Measurements from ENCODE around the gene FLII.
A peak's percentile ranks its signal among the peaks of the same experiment; 100 is the strongest.
"Not testable (repeated sequence)": the region's sequence is repeated elsewhere in the genome, so short reads cannot be mapped to it uniquely, and the experiment has no call there.

Gene FLII

GRCh38 chr17:18238299-18238698 is 20.2 kb downstream of the FLII start:
- no peak for DNase-seq

GRCh38 chr17:18237461-18237860 is 21.1 kb downstream of the FLII start:
- DNase-seq: no peak

GRCh38 chr17:18236494-18236893 is 22.0 kb downstream of the FLII start:
- no peak for DNase-seq

- DNase-seq: no peak
Measured at GRCh38 chr17:18235743-18236256, 22.7 kb downstream of the FLII start.

- DNase-seq: no peak
Measured at GRCh38 chr17:18234853-18235380, 23.6 kb downstream of the FLII start.

- DNase-seq: no peak
Measured at GRCh38 chr17:18233803-18234518, 24.6 kb downstream of the FLII start.

GRCh38 chr17:18231164-18231563 is 27.4 kb downstream of the FLII start:
- no peak for DNase-seq

- no peak for DNase-seq
Measured at GRCh38 chr17:18230288-18231141, 28.0 kb downstream of the FLII start.

GRCh38 chr17:18229771-18230170 is 28.8 kb downstream of the FLII start:
- DNase-seq: no peak

GRCh38 chr17:18229254-18229653 is 29.3 kb downstream of the FLII start:
- no peak for DNase-seq

GRCh38 chr17:18228176-18228682 is 30.3 kb downstream of the FLII start:
- no peak for DNase-seq

- no peak for DNase-seq
Measured at GRCh38 chr17:18227635-18228034, 30.9 kb downstream of the FLII start.

- DNase-seq: no peak
Measured at GRCh38 chr17:18226284-18226945, 32.1 kb downstream of the FLII start.

- DNase-seq: peak; percentile 79
Measured at GRCh38 chr17:18225642-18226283, 32.8 kb downstream of the FLII start.

- peak; percentile 98 for DNase-seq
Measured at GRCh38 chr17:18225121-18225641, 33.4 kb downstream of the FLII start, which contains the start of gene LLGL1. Gene LLGL1, plus strand, starts transcription at chr17:18225635. Its CDS starts 48 bp downstream, at chr17:18225683.

- peak; percentile 81 for DNase-seq
Measured at GRCh38 chr17:18224387-18225120, 34.0 kb downstream of the FLII start.

GRCh38 chr17:18224053-18224386 is 34.5 kb downstream of the FLII start:
- DNase-seq: no peak

GRCh38 chr17:18218756-18219415 is 39.7 kb downstream of the FLII start:
- DNase-seq: peak; percentile 62

GRCh38 chr17:18217412-18218015 is 41.0 kb downstream of the FLII start:
- DNase-seq: peak; percentile 83

- not testable (repeated sequence) for DNase-seq
Measured at GRCh38 chr17:18216906-18217305, 41.6 kb downstream of the FLII start.

Measured in right hindlimb (tissue), 1 donor.